ENCODE measurements around the gene DAZAP2.

DAZAP2 gene

DNA sequence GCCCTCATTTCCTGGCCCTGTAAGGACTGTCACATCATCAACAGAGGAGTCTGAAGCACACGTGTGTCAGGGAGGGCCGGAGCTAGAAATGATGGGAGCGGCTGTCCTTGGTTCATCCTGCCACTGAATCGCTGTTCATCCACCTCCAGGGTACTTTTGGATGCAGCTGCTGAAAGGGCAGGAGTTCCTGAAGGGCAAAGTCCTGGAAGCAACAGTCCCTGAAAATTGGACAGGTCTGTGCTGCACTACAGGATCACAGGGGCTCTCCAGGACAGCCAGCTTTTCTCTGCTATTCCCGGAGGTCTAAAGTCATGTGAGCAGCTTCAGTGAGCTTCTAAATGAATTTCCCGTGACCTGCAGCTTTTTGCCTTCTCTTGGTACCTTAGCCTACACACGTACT, 38.5 kb upstream of the DAZAP2 start:
- no peak for TF ChIP-seq CTCF (IDR thresholded peaks at IDR 0.05; ENCODE audit: low read depth, low read length)
- Histone ChIP-seq H3K9me3 (ENCODE audit: severe bottlenecking) (no peaks in the 10 kb centered on the region), H3K4me3 (ENCODE audit: low read depth, low read length) (no peak overlapping the region), H3K36me3 (no peaks in the 10 kb centered on the region), H3K27ac (no peak overlapping the region), H3K27me3 (ENCODE audit: insufficient read depth, low read depth, severe bottlenecking) (no peaks in the 10 kb centered on the region)
- no peak for DNase-seq

GRCh38 chr12:51200806-51201205, 37.8 kb upstream of the DAZAP2 start:
- H3K9me3 ChIP-seq (ENCODE audit: severe bottlenecking) = no peaks in the 10 kb centered on the region
- no peak overlapping the region for H3K4me3 ChIP-seq (ENCODE audit: low read depth, low read length)
- no peak overlapping the region for H3K27ac ChIP-seq
- no peaks in the 10 kb centered on the region for H3K27me3 ChIP-seq (ENCODE audit: insufficient read depth, low read depth, severe bottlenecking)
- no peak for DNase-seq
- no peaks in the 10 kb centered on the region for H3K36me3 ChIP-seq
- TF ChIP-seq CTCF (IDR thresholded peaks at IDR 0.05; ENCODE audit: low read depth, low read length) = no peak

DNA sequence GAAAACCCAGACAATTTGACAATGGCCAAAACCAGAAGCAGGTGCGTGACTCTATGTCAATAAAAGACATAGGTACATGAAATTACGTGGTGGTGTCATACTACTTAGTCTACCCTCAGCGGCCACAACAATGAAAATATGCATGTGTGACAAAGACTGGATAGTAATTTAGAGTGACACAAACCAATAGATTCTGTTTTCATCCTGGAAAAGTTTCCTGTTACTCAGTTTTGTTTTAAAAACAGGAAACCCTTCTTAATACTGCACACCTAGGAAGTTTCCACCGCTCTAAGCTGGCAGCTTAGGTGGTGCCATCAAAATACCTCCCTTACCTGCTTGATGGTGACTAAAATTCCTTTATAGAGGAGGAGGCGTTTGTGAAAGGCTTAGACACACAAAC, 35.9 kb upstream of the DAZAP2 start:
- no peaks in the 10 kb centered on the region for H3K9me3 ChIP-seq (ENCODE audit: severe bottlenecking)
- no peak overlapping the region for H3K27ac ChIP-seq
- H3K27me3 ChIP-seq (ENCODE audit: insufficient read depth, low read depth, severe bottlenecking) = no peaks in the 10 kb centered on the region
- H3K4me3 ChIP-seq (ENCODE audit: low read depth, low read length) = no peak overlapping the region
- no peaks in the 10 kb centered on the region for H3K36me3 ChIP-seq
- no peak for DNase-seq
- no peak for TF ChIP-seq CTCF (IDR thresholded peaks at IDR 0.05; ENCODE audit: low read depth, low read length)

GRCh38 chr12:51205350-51205749, 33.3 kb upstream of the DAZAP2 start:
- no peak overlapping the region for H3K27ac ChIP-seq
- no peaks in the 10 kb centered on the region for H3K27me3 ChIP-seq (ENCODE audit: insufficient read depth, low read depth, severe bottlenecking)
- no peak for DNase-seq
- H3K9me3 ChIP-seq (ENCODE audit: severe bottlenecking) = no peaks in the 10 kb centered on the region
- no peak overlapping the region for H3K4me3 ChIP-seq (ENCODE audit: low read depth, low read length)
- no peaks in the 10 kb centered on the region for H3K36me3 ChIP-seq
- no peak for TF ChIP-seq CTCF (IDR thresholded peaks at IDR 0.05; ENCODE audit: low read depth, low read length)

DNA sequence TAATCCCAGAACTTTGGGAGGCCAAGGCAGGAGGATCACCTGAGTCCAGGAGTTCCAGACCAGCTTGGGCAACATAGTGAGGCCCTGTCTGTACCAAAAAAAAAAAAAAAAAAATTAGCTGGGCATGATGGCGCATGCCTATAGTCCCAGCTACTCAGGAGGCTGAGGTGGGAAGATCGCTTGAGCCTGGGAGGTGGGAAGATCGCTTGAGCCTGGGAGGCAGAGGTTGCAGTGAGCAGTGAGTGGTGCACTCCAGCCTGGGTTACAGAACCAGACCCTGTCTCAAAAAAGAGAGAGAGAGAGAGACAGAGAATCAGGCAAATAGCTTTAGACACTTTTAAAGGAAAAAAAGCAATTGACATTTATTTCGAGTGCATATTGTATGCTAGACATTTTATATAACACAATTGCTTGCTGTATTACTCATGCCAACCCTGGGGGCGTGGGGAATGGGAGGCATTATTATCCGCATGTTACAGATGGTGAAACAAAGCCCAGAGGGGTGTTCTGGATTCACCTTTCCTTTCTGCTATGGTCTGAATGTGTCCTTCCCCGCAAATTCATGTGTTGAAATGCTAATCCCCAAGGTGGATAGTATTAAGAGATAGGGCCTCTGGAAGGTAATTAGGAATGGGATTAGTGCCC, 30.5 kb upstream of the DAZAP2 start:
- no peaks in the 10 kb centered on the region for H3K9me3 ChIP-seq (ENCODE audit: severe bottlenecking)
- no peak for DNase-seq
- no peak overlapping the region for H3K4me3 ChIP-seq (ENCODE audit: low read depth, low read length)
- no peak for TF ChIP-seq CTCF (IDR thresholded peaks at IDR 0.05; ENCODE audit: low read depth, low read length)
- H3K27ac ChIP-seq = no peak overlapping the region
- no peaks in the 10 kb centered on the region for H3K27me3 ChIP-seq (ENCODE audit: insufficient read depth, low read depth, severe bottlenecking)
- H3K36me3 ChIP-seq = peaks cover 2% of the 10 kb centered on the region; the same call in 1 of the 2 replicates

DNA sequence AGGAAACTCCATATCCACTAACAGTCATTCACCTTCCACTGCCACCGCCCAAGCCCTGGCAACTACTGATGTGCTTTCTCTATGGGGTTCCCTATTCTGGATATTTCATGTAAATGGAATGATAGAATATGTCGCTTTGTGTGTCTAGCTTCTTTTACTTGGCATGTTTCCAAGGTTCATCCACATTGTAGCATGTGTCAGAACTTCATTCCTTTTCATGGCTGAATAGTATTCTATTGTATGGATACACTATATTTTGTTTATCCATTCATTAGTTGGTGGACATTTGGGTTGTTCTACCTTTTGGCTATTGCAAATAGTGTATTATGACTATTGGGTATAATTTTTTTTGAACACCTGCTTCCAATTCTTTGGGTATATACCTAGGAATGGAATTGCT, 29.4 kb upstream of the DAZAP2 start:
- TF ChIP-seq CTCF (IDR thresholded peaks at IDR 0.05; ENCODE audit: low read depth, low read length) = no peak
- Histone ChIP-seq H3K9me3 (ENCODE audit: severe bottlenecking) (no peaks in the 10 kb centered on the region), H3K36me3 (peaks cover 2% of the 10 kb centered on the region), H3K4me3 (ENCODE audit: low read depth, low read length) (no peak overlapping the region), H3K27ac (no peak overlapping the region), H3K27me3 (ENCODE audit: insufficient read depth, low read depth, severe bottlenecking) (no peaks in the 10 kb centered on the region)
- no peak for DNase-seq
